K562 (cell line): ENCODE data around the gene ZFPM1. TPM values are rescaled to one million over a fixed set of nuclear protein-coding genes. Genes with fewer than 3 reads are reported as not detected.
A peak's percentile ranks its signal among the peaks of the same experiment; 100 is the strongest.

ENCODE experiments used
- EZH2 ChIP-seq: IDR thresholded peaks from 2 replicates; pipeline ENCODE4 v1.6.1; 2012; ENCODE audit warnings: low read depth, mild to moderate bottlenecking, inconsistent platforms, low read length, borderline replicate concordance
- GTF3C2 ChIP-seq: IDR thresholded peaks from 3 replicates; pipeline ENCODE4 v1.6.1; 2011; ENCODE audit warnings: borderline replicate concordance, mild to moderate bottlenecking, moderate library complexity; ENCODE audit not compliant: insufficient read length; ENCODE audit errors: extremely low read depth
- L3MBTL2 ChIP-seq: fragments of 450-650 bp; IDR thresholded peaks from 2 replicates; pipeline ENCODE4 v1.6.1; 2016; ENCODE audit warnings: mild to moderate bottlenecking, moderate library complexity
- POLR2G ChIP-seq: fragments of 200-400 bp; formaldehyde crosslinking; IDR thresholded peaks from 2 replicates; pipeline ENCODE4 v1.6.1; 2017; ENCODE audit warnings: low read depth, mild to moderate bottlenecking, antibody characterized with exemption, low read length, moderate library complexity
- SMAD1 ChIP-seq: fragments of 150-350 bp; IDR thresholded peaks from 2 replicates; pipeline ENCODE4 v1.6.1; 2014; ENCODE audit warnings: low read length, low read depth; ENCODE audit not compliant: partially characterized antibody
- SPI1 ChIP-seq: IDR thresholded peaks from 2 replicates; pipeline ENCODE4 v1.6.1; 2011; ENCODE audit warnings: low read depth, low read length, control low read depth, borderline replicate concordance
- SRSF1 ChIP-seq: fragments of 200-400 bp; formaldehyde crosslinking; IDR thresholded peaks from 2 replicates; pipeline ENCODE4 v1.6.1; 2017; ENCODE audit warnings: mild to moderate bottlenecking, low read depth, low read length, moderate library complexity
- UBTF ChIP-seq, 2 experiments: IDR thresholded peaks; 2 replicates each; pipeline ENCODE4 v1.6.1; 2012; ENCODE audit warnings: improper control_type of control experiment in 2 of 2, low read depth in 2 of 2, low read length in 2 of 2, borderline replicate concordance in 1 of 2
- ZBTB1 ChIP-seq: sonication (generic); formaldehyde crosslinking; IDR thresholded peaks from 2 replicates; pipeline ENCODE4 v1.8.1; 2023; ENCODE audit warnings: missing genetic modification reagents, low read depth, mild to moderate bottlenecking, borderline replicate concordance
- ZBTB40 ChIP-seq, 2 experiments: fragments of 450-650 bp in 1 of 2; sonication (generic) in 1 of 2; formaldehyde crosslinking in 1 of 2; IDR thresholded peaks; 2 replicates each; pipeline versions ENCODE4 v1.7.1 to v1.9.0; 2016 to 2022; ENCODE audit warnings: inconsistent platforms in 1 of 2, mild to moderate bottlenecking in 1 of 2, missing genetic modification reagents in 1 of 2
- polyA plus RNA-seq, 8 experiments: library from polyadenylated mRNA; depleted of rRNA in 4 of 8; stranded (reverse) in 5 of 8; unstranded in 3 of 8; fragments of >200 nt; fragmentation: Nextera tagmentation in 2 of 8; fragmentation: Illumina TruSeq in 1 of 8; extraction: Ambion mirVana in 2 of 8; extraction: Trizol in 1 of 8; gene quantifications; 2 replicates each; pipeline versions ENCODE4 v1.2.1 to v1.2.3, GENCODE V29; 2011 to 2014; ENCODE audit warnings: inconsistent platforms in 1 of 8, missing spikeins in 1 of 8
- total RNA-seq, 7 experiments: library from RNA; depleted of rRNA in 6 of 7; stranded (reverse); fragments of >200 nt in 6 of 7; fragmentation: Illumina TruSeq in 2 of 7; extraction: Trizol in 2 of 7; gene quantifications; 2 replicates each; pipeline versions ENCODE4 v1.2.1 to v1.2.3, GENCODE V29; 2011 to 2021; ENCODE audit warnings: low replicate concordance in 1 of 7

Gene ZFPM1
- total and polyA plus RNA-seq, 9 of the 15 experiments (the other 6 are each of a cell fraction or from before 2014, with no cell fraction given): 0.03 to 35.9 (median 1.4) TPM

GRCh38 chr16:88430524-88431446 lies 22.3 kb upstream of the ZFPM1 start (continued):
- TF ChIP-seq ZBTB40 (IDR thresholded peaks at IDR 0.05) (peak; percentile 27; the same call in 1 of the 2 replicates), ZBTB40 (CRISPR knock-in tag; IDR thresholded peaks at IDR 0.05) (no peak), SMAD1 (no peak), SPI1 (peak; percentile 54; the same call in 1 of the 2 replicates), GTF3C2 (no peak), ZBTB1 (CRISPR knock-in tag) (no peak), SRSF1 (no peak), EZH2 (0 out of 2 replicates have a peak, but pooled peaks have one; percentile 93), L3MBTL2 (peak; percentile 38; the same call in 1 of the 2 replicates), POLR2G (peak; percentile 56; the same call in 1 of the 2 replicates), UBTF (IDR thresholded peaks at IDR 0.05; ENCODE audit: borderline replicate concordance in 1 of 2, low read depth in 2 of 2, low read length in 2 of 2) (peak; percentile 61 to 80; a peak in 2 of 4 replicates)
